GM23338 (cell line): ENCODE results near the gene ADCYAP1. TPM values are rescaled to one million over a fixed set of nuclear protein-coding genes. Genes with fewer than 3 reads are reported as not detected.

Experiments
- ATAC-seq: fragments of 200-7000 bp; cut with Tn5 transposase; 3 replicates; pipeline ENCODE4 v1.9.1; 2020
- DNase-seq: peaks from one replicate; pipeline ENCODE4 v3.0.0-alpha.2; 2015; ENCODE audit warnings: low spot score
- H2AFZ ChIP-seq: fragments of 200-600 bp; sonication (generic); 2 replicates; pipeline ENCODE4 v1.8.0; 2016; ENCODE audit warnings: antibody characterized with exemption, mild to moderate bottlenecking, moderate library complexity
- H3F3A ChIP-seq: fragments of 200-600 bp; sonication (generic); replicated peaks from 2 replicates; pipeline ENCODE4 v1.8.0; 2017; ENCODE audit warnings: antibody characterized with exemption, mixed run types, low read depth
- H3K27ac ChIP-seq: fragments of 200-600 bp; sonication (generic); 2 replicates; pipeline ENCODE4 v1.6.1; 2016; ENCODE audit warnings: low read depth
- H3K27me3 ChIP-seq: fragments of 200-600 bp; sonication (generic); 2 replicates; pipeline ENCODE4 v1.8.0; 2016; ENCODE audit warnings: mild to moderate bottlenecking, mixed run types, moderate library complexity; ENCODE audit not compliant: insufficient read depth
- H3K36me3 ChIP-seq: fragments of 200-600 bp; sonication (generic); 2 replicates; pipeline ENCODE4 v1.8.0; 2016; ENCODE audit warnings: mild to moderate bottlenecking; ENCODE audit not compliant: insufficient read depth
- H3K4me1 ChIP-seq: fragments of 200-600 bp; sonication (generic); 2 replicates; pipeline ENCODE4 v1.8.0; 2016; ENCODE audit warnings: mild to moderate bottlenecking, moderate library complexity; ENCODE audit not compliant: insufficient read depth
- H3K4me2 ChIP-seq: fragments of 200-600 bp; sonication (generic); 2 replicates; pipeline ENCODE4 v1.7.1; 2017; ENCODE audit warnings: mixed run types
- H3K4me3 ChIP-seq: fragments of 200-600 bp; sonication (generic); 2 replicates; pipeline ENCODE4 v1.6.1; 2016; ENCODE audit warnings: mixed run types
- H3K79me2 ChIP-seq: fragments of 200-600 bp; sonication (generic); replicated peaks from 2 replicates; pipeline ENCODE4 v1.8.0; 2017; ENCODE audit warnings: mild to moderate bottlenecking; ENCODE audit not compliant: insufficient read depth
- H3K9me2 ChIP-seq: fragments of 200-600 bp; sonication (generic); 2 replicates; pipeline ENCODE4 v1.8.0; 2017; ENCODE audit not compliant: insufficient read depth
- H4K20me1 ChIP-seq: fragments of 200-600 bp; sonication (generic); replicated peaks from 2 replicates; pipeline ENCODE4 v1.8.0; 2017; ENCODE audit warnings: mild to moderate bottlenecking; ENCODE audit not compliant: insufficient read depth
- H3K27ac Mint-ChIP-seq: 2 replicates; pipeline ENCODE4 v1.8.0; 2020; ENCODE audit warnings: inconsistent platforms, mild to moderate bottlenecking, moderate library complexity, mixed read lengths
- H3K27me3 Mint-ChIP-seq: 3 replicates; pipeline ENCODE4 v1.8.0; 2022; ENCODE audit warnings: low read depth, mild to moderate bottlenecking, moderate library complexity, mixed read lengths, inconsistent platforms; ENCODE audit not compliant: insufficient read depth, poor library complexity
- H3K36me3 Mint-ChIP-seq: 3 replicates; pipeline ENCODE4 v1.8.0; 2021; ENCODE audit warnings: low read depth, mild to moderate bottlenecking, inconsistent platforms, moderate library complexity, mixed read lengths
- H3K4me1 Mint-ChIP-seq: 3 replicates; pipeline ENCODE4 v1.8.0; 2020; ENCODE audit warnings: mild to moderate bottlenecking, inconsistent platforms, mixed read lengths
- H3K4me3 Mint-ChIP-seq: 3 replicates; pipeline ENCODE4 v1.8.0; 2021; ENCODE audit warnings: moderate library complexity, mild to moderate bottlenecking, inconsistent platforms, mixed read lengths
- H3K9me3 Mint-ChIP-seq: 3 replicates; pipeline ENCODE4 v1.8.0; 2020; ENCODE audit warnings: moderate library complexity, mild to moderate bottlenecking, inconsistent platforms, mixed read lengths
- CREB1 ChIP-seq: fragments of 250-450 bp; sonication (Bioruptor Pico); IDR thresholded peaks from 2 replicates; pipeline ENCODE4 v1.5.0; 2020; ENCODE audit warnings: low read depth, mild to moderate bottlenecking, moderate library complexity
- CTCF ChIP-seq, 2 experiments: fragments of 200-600 bp in 1 of 2; sonication (generic) in 1 of 2; conservative IDR thresholded peaks; 2 replicates each; pipeline versions ENCODE4 v1.5.1 to v1.6.1; 2016 to 2017; ENCODE audit warnings: antibody characterized with exemption in 2 of 2, low read depth in 2 of 2, mild to moderate bottlenecking in 2 of 2, moderate library complexity in 1 of 2
- ETS1 ChIP-seq: IDR thresholded peaks from 2 replicates; pipeline ENCODE4 v1.6.1; 2016; ENCODE audit warnings: antibody characterized with exemption
- EZH2 ChIP-seq: fragments of 200-600 bp; sonication (generic); IDR thresholded peaks from one replicate; pipeline ENCODE4 v1.8.0; 2017; ENCODE audit warnings: antibody characterized with exemption, mild to moderate bottlenecking, low read depth; ENCODE audit not compliant: unreplicated experiment
- EZH2phosphoT487 ChIP-seq: fragments of 200-600 bp; sonication (generic); IDR thresholded peaks from one replicate; pipeline ENCODE4 v1.8.1; 2018; ENCODE audit warnings: antibody characterized with exemption; ENCODE audit not compliant: unreplicated experiment
- JUNB ChIP-seq: IDR thresholded peaks from one replicate; pipeline ENCODE4 v1.6.1; 2016; ENCODE audit warnings: antibody characterized with exemption; ENCODE audit not compliant: unreplicated experiment
- REST ChIP-seq: IDR thresholded peaks from one replicate; pipeline ENCODE4 v1.6.1; 2018; ENCODE audit warnings: antibody characterized with exemption; ENCODE audit not compliant: unreplicated experiment
- ZNF331 ChIP-seq: fragments of 250-450 bp; sonication (Bioruptor Pico); IDR thresholded peaks from 2 replicates; pipeline ENCODE4 v1.5.0; 2020; ENCODE audit warnings: low read depth, mild to moderate bottlenecking, moderate library complexity
- ZNF462 ChIP-seq: fragments of 250-450 bp; sonication (Bioruptor Pico); IDR thresholded peaks from 2 replicates; pipeline ENCODE4 v1.5.0; 2020; ENCODE audit warnings: mild to moderate bottlenecking, moderate library complexity
- polyA plus RNA-seq: library from polyadenylated mRNA; unstranded; fragments of >200 nt; fragmentation: Nextera tagmentation; extraction: Ambion mirVana; gene quantifications from 2 replicates; pipeline ENCODE4 v1.2.1, GENCODE V29; 2016
- total RNA-seq: library from RNA; depleted of rRNA; stranded (reverse); fragments of >200 nt; shearing (Covaris generic); gene quantifications from 2 replicates; pipeline ENCODE4 v1.2.3, GENCODE V29; 2014

The ADCYAP1 gene
- total and polyA plus RNA-seq, 2 experiments from 2014 or later, result not detected

DNA sequence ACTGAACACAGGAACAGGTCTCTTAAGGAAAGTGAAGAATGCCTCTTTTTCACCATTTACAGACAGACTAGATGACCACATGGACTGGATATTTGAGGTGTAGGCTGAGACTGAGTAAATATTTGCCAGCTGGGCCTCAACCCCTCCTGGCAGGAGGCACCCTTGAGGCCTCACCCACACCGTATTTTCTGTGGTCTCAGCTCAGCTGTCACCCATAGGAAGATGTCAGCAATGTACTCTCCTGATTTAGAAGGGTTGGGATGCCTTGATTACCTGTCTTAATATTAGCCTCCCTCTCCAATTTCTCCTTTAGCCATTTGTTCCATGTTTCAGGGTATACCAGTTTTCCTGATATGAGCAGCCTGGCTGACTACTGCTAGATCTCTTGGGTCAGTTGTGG lies 20.3 kb downstream of the ADCYAP1 start (continued):
- no peak for TF ChIP-seq ZNF462 (CRISPR knock-in tag)

- Mint-ChIP-seq H3K36me3 (no peaks in the 10 kb centered on the region), H3K4me1 (no peaks in the 10 kb centered on the region), H3K9me3 (no peaks in the 10 kb centered on the region), H3K4me3 (no peak overlapping the region), H3K27ac (no peak overlapping the region), H3K27me3 (peaks cover 2% of the 10 kb centered on the region)
- no peak overlapping the region for H3K4me2 ChIP-seq
- H3K79me2 ChIP-seq, result no peaks in the 10 kb centered on the region
- H3K27ac ChIP-seq, result no peak overlapping the region
- no peak overlapping the region for H3K4me3 ChIP-seq
- H2AFZ ChIP-seq, result no peak overlapping the region
- H3K4me1 ChIP-seq, result no peaks in the 10 kb centered on the region
- H4K20me1 ChIP-seq, result no peaks in the 10 kb centered on the region; the same call in 1 of the 2 replicates
- H3K9me2 ChIP-seq, result 0 out of 2 replicates have a peak, but pooled peaks cover 9% of the 10 kb centered on the region
- no peaks in the 10 kb centered on the region for H3F3A ChIP-seq
- H3K36me3 ChIP-seq, result no peaks in the 10 kb centered on the region
- DNase-seq (no peak), ATAC-seq (no peak)
- no peaks in the 10 kb centered on the region for H3K27me3 ChIP-seq
- TF ChIP-seq REST (no peak), ZNF331 (CRISPR knock-in tag) (no peak), CREB1 (no peak), EZH2 (no peak), EZH2phosphoT487 (no peak), ETS1 (no peak), CTCF (conservative IDR thresholded peaks at IDR 0.05; ENCODE audit: low read depth in 2 of 2) (no peak), JUNB (no peak)
Observed at GRCh38 chr18:926946-927345, 22.3 kb downstream of the ADCYAP1 start.
